Epidermal melanocyte (primary cell): ENCODE measurements around the gene ZNF462.
"Not testable (repeated sequence)": the region's sequence is repeated elsewhere in the genome, so short reads cannot be mapped to it uniquely, and the experiment has no call there.

Source experiments
- DNase-seq: peaks from one replicate; pipeline ENCODE4 v3.0.0; 2011; ENCODE audit warnings: low spot score; ENCODE audit not compliant: insufficient read length

Gene ZNF462

GRCh38 chr9:106887066-106887465 is 24.1 kb downstream of the ZNF462 start:
- no peak for DNase-seq

- no peak for DNase-seq
Measured at GRCh38 chr9:106889061-106889590, 26.2 kb downstream of the ZNF462 start.

DNA sequence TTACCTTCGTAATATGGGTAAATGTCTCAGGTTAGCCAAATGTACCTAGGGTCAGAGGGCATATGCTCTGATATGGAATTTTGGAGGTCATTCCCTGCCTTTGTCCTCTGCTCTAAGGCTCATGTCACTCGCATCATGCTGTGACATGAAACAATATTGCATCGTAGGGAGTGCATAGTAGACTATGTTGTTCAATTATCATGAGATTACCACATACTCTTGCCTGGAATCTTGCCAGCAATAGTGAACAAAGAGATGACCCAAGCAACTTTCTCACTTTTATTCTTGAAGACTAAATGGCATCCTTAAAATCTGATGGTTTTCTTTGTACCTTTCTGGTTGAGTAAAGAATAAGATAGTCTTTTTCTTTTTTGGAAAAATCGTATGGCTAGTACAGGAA is 27.6 kb downstream of the ZNF462 start:
- no peak for DNase-seq

- no peak for DNase-seq
Measured at GRCh38 chr9:106891286-106891685, 28.3 kb downstream of the ZNF462 start.

GRCh38 chr9:106892632-106893031 is 29.7 kb downstream of the ZNF462 start:
- DNase-seq: peak; percentile 88

- DNase-seq: no peak
Measured at GRCh38 chr9:106893088-106893487, 30.1 kb downstream of the ZNF462 start.

DNA sequence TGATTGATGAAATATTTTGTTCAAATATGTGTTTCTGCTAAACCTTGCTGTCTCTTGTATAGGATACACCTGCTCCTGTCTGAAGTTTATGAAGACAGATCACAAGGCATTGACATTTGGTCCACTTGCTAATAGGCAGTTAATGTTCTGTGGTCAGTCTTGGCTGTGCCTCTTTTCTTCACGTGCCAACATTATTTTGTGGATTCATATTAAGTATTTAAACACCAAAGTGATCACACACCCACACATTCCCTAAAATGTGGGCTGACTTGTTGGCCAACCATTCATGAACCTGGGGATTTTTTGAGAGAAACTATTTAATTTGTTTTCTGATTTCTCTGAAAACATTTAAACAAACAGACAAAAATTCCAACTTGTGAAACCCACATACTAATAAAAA is 33.7 kb downstream of the ZNF462 start:
- no peak for DNase-seq

- no peak for DNase-seq
Measured at GRCh38 chr9:106897236-106897635, 34.3 kb downstream of the ZNF462 start.

DNA sequence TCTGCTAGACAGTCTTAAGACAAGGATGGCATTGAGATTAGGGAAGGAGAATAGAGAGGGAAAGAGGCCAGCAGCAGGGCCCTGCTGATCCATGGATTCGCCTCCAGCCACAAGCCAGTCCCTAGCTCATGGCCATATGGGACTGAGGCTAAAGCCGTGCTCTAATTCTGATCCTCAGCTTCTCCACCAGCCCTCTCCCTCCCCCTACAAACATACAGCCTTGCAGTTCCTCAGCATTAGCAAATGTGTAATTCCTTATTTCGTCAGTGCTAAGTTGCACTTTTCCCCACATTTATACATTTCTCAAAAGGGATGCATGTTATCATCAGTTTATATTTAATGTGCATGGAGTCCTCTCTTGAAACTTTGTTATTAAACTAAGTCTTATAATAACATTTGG is 34.8 kb downstream of the ZNF462 start:
- DNase-seq: no peak

DNA sequence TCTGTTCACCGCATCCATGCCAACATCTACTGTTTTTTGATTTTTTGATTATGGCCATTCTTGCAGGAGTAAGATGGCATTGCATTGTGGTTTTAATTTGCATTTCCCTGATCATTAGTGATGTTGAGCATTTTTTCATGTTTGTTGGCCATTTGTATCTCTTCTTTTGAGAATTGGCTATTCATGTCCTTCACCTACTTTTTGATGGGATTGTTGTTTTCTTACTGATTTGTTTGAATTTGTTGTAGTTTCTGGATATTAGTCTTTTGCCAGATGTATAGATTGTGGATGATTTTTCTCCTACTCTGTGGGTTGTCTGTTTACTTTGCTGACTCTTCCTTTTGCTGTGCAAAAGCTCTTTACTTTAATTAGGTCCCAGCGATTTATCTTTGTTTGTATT is 37.6 kb downstream of the ZNF462 start:
- DNase-seq: not testable (repeated sequence)

DNA sequence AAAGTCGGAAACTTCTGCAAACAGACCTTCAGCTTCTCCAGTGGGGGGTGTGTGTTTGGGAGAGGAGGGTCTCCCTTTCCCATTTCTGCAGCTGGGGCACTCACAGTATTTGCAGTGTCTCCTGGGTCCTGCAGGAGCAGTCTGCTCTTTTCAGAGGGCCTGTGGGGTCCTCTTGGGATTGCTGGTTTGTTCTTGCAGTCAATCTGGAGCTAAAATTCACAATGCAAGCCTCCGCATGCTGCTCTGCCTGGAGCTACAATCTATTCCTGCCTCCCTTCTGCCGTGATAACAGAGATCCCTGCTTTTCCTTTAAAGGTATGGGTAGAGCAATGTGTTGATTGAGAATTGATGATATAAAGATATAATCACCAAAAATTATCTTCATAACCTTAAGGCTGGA is 43.2 kb downstream of the ZNF462 start:
- no peak for DNase-seq

- no peak for DNase-seq
Measured at GRCh38 chr9:106911951-106912350, 49.0 kb downstream of the ZNF462 start.

- peak; percentile 30 for DNase-seq
Measured at GRCh38 chr9:106913276-106913675, 50.3 kb downstream of the ZNF462 start.

DNA sequence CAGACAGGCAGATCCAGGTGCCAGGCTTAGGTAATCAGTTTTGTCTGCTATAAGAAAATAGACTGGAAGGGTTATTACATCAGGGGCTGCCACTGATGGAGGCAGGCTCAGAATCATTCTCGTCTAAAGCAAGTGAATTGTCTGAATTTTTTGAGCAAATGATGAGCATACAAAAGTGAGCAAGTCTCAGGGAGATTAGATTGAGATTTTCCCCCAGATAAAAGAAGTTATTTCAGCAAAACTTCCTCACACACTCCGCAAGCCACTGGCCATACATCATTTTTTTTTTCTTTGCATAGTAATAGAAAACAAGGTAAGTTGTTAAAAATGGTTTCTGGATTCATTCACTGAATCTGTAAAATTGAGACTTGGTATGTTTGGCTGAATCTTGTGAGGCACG is 52.9 kb downstream of the ZNF462 start:
- DNase-seq: no peak

- no peak for DNase-seq
Measured at GRCh38 chr9:106916466-106917235, 53.7 kb downstream of the ZNF462 start.

DNA sequence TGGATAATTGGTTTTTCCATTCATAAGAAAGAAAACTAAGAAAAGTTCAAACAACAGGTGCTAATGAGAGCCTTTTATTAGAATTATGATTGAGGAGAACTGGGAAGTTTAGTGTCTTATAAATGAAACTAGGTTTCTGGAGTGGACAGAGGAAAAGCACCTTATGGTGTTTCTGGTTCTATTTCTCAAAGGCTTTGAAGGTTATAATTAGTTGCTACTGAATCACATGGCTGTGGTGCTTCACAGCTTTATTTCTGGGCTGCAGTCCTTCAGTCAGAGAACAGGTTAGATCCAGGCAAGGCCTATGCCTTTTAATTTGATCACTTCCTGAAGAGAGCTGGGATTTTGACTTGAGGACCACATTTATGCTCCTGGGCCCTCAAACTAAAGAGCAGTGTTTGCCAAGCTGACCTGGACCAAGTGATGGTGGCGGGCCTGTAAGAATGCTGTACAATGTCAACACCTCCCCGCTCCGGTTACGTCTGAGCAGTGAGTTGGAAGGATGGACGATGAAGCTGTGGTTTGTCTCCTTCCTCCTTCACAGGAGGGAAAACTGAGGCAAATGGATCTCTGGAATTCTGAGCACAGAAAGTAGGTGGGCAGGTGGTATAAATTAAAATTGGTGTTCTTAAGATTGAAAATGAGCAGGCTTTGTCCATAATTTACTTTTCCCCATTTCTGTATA is 56.0 kb downstream of the ZNF462 start:
- no peak for DNase-seq

GRCh38 chr9:106920091-106920490 is 57.1 kb downstream of the ZNF462 start:
- DNase-seq: no peak

GRCh38 chr9:106920701-106921283 is 57.8 kb downstream of the ZNF462 start:
- DNase-seq: peak; percentile 74

DNA sequence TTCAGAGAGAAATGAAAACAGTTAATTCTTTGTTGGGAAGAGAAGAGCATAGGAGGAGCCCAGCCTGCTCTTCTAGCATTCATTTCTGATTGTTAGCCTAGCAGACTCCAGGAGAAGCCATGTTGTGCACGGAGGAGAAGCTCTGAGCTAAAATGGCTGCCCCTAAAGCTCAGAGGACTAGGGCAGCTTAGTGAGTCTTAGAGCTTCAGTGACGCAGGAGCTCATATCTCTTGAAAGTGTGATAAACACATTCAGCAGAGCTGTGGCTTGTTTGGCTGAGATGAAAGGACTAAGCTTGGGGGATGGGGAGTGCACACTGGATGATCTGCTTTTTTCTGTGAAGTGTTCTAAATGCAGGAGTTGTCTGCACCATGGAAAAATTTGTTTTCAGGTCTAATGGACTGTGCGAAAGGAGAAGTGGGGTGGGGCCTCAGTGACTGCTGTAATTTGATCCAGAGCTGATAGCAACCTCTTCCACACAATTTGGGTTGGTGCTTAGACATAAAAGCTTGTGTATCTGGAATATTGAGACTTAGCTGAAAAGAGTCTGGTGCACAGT is 58.5 kb downstream of the ZNF462 start:
- DNase-seq: peak; percentile 54

DNA sequence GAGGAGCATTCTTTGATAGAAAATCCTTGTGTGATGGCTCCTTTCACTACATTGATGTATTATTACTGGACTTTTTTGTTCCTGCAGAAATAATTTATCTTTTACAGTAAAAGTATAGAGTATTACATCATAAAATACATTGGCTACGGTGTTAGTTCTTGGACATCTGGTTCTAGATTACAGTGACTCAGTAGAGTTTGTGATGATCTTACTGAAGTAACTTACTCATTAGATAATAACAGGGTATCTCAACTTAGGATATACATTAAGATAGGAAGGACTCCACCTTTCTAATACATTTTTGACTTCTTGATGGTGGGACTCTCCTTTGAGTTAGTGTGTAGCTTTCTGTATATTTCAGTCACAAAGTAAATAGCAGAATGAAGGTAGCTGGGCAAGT is 59.1 kb downstream of the ZNF462 start:
- no peak for DNase-seq

GRCh38 chr9:106925392-106925791 is 62.4 kb downstream of the ZNF462 start:
- DNase-seq: no peak

- DNase-seq: no peak
Measured at GRCh38 chr9:106927916-106928315, 65.0 kb downstream of the ZNF462 start.
